Smooth muscle cell (in vitro differentiated cells): ENCODE data around the gene ICE2. TPM values are rescaled to one million over a fixed set of nuclear protein-coding genes. Genes with fewer than 3 reads are reported as not detected.
A peak's percentile ranks its signal among the peaks of the same experiment; 100 is the strongest.

Experiments used
- DNase-seq: peaks from one replicate; lab custom pipeline; 2025; ENCODE audit not compliant: unreplicated experiment; lab: John Stamatoyannopoulos, UW
- H2AFZ ChIP-seq: fragments of 200-600 bp; sonication (generic); 2 replicates; pipeline ENCODE4 v1.6.0; 2016; ENCODE audit warnings: antibody characterized with exemption, low read depth, mild to moderate bottlenecking
- H3F3A ChIP-seq: fragments of 200-600 bp; sonication (generic); 2 replicates; pipeline ENCODE4 v1.6.0; 2017; ENCODE audit warnings: antibody characterized with exemption, low read depth
- H3K27ac ChIP-seq: fragments of 200-600 bp; sonication (generic); 2 replicates; pipeline ENCODE4 v1.5.1; 2016; ENCODE audit warnings: low read depth, mild to moderate bottlenecking
- H3K27me3 ChIP-seq: fragments of 200-600 bp; sonication (generic); 2 replicates; pipeline ENCODE4 v1.6.1; 2016; ENCODE audit warnings: low read depth, mild to moderate bottlenecking
- H3K36me3 ChIP-seq: fragments of 200-600 bp; sonication (generic); 2 replicates; pipeline ENCODE4 v1.5.1; 2016; ENCODE audit warnings: low read depth
- H3K4me1 ChIP-seq: fragments of 200-600 bp; sonication (generic); 2 replicates; pipeline ENCODE4 v1.5.1; 2016; ENCODE audit warnings: low read depth
- H3K4me2 ChIP-seq: fragments of 200-600 bp; sonication (generic); 2 replicates; pipeline ENCODE4 v1.6.0; 2016; ENCODE audit warnings: mild to moderate bottlenecking
- H3K4me3 ChIP-seq: fragments of 200-600 bp; sonication (generic); 2 replicates; pipeline ENCODE4 v1.5.1; 2016; ENCODE audit warnings: mild to moderate bottlenecking
- H3K79me2 ChIP-seq: fragments of 200-600 bp; sonication (generic); 2 replicates; pipeline ENCODE4 v1.6.0; 2016; ENCODE audit warnings: low read depth, mild to moderate bottlenecking
- H3K9ac ChIP-seq: fragments of 200-600 bp; sonication (generic); 2 replicates; pipeline ENCODE4 v1.6.0; 2016; ENCODE audit warnings: low read depth
- H3K9me3 ChIP-seq: fragments of 200-600 bp; sonication (generic); replicated peaks from 2 replicates; pipeline ENCODE4 v1.5.1; 2016; ENCODE audit warnings: low read depth
- H4K20me1 ChIP-seq: fragments of 200-600 bp; sonication (generic); 2 replicates; pipeline ENCODE4 v1.6.0; 2016; ENCODE audit warnings: low read depth
- WGBS: methylation state at CpG from one replicate; pipeline ENCODE4 v1.1.7; 2016; ENCODE audit warnings: low lambda C conversion rate; 5-methylcytosine and 5-hydroxymethylcytosine counted together
- polyA plus RNA-seq: library from polyadenylated mRNA; unstranded; fragments of >200 nt; fragmentation: Nextera tagmentation; extraction: Ambion mirVana; gene quantifications from 2 replicates; pipeline ENCODE4 v1.2.1, GENCODE V29; 2016
- total RNA-seq: library from RNA; depleted of rRNA; stranded (reverse); fragments of >200 nt; gene quantifications from 2 replicates; pipeline ENCODE4 v1.2.3, GENCODE V29; 2014
- TF ChIP-seq, protein P1 (sequence below): fragments of 200-600 bp; sonication (generic); IDR thresholded peaks from 2 replicates; pipeline ENCODE4 v1.5.1; 2017; ENCODE audit warnings: borderline replicate concordance, mild to moderate bottlenecking, antibody characterized with exemption; ENCODE audit not compliant: insufficient read depth, poor library complexity, severe bottlenecking

The ICE2 gene
- total and polyA plus RNA-seq, 2 experiments from 2014 or later = 15.2 to 17.3 TPM

DNA sequence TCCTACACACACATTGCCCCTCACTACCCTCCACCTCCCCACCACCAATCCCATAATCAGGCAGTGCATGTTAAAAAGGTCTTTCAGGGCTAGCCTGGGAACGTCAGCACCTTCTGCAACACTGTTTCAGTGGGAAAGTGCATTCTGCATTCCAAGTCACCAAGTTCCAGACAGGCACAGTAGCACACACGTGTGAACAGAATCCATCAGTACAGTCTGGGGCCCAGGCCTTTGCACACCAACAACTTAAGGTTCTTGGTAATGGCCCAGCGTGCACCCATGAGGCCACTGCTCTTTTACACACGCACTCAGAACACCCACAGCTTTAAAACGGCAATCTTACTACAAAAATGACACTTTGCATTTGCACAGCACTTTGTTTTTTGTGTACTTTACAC lies 82.4 kb downstream of the ICE2 start:
- H4K20me1 ChIP-seq = peaks cover 58% of the 10 kb centered on the region
- peak overlapping the region; percentile 99 for H3K27ac ChIP-seq
- peak overlapping the region; percentile 98 for H3K4me3 ChIP-seq
- H3K4me2 ChIP-seq = peak overlapping the region; percentile 89
- H3K36me3 ChIP-seq = no peaks in the 10 kb centered on the region
- peaks cover 58% of the 10 kb centered on the region for H3K79me2 ChIP-seq
- no peaks in the 10 kb centered on the region for H3K27me3 ChIP-seq
- WGBS = 10% methylated on average over 5 of the region's 5 CpGs
- no peak for DNase-seq
- H3K9me3 ChIP-seq = no peaks in the 10 kb centered on the region
- H3K4me1 ChIP-seq = peaks cover 59% of the 10 kb centered on the region
- peaks cover 63% of the 10 kb centered on the region for H3F3A ChIP-seq
- peak overlapping the region; percentile 99 for H3K9ac ChIP-seq
- TF ChIP-seq, protein P1, sequence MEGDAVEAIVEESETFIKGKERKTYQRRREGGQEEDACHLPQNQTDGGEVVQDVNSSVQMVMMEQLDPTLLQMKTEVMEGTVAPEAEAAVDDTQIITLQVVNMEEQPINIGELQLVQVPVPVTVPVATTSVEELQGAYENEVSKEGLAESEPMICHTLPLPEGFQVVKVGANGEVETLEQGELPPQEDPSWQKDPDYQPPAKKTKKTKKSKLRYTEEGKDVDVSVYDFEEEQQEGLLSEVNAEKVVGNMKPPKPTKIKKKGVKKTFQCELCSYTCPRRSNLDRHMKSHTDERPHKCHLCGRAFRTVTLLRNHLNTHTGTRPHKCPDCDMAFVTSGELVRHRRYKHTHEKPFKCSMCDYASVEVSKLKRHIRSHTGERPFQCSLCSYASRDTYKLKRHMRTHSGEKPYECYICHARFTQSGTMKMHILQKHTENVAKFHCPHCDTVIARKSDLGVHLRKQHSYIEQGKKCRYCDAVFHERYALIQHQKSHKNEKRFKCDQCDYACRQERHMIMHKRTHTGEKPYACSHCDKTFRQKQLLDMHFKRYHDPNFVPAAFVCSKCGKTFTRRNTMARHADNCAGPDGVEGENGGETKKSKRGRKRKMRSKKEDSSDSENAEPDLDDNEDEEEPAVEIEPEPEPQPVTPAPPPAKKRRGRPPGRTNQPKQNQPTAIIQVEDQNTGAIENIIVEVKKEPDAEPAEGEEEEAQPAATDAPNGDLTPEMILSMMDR = no peak
- no peak overlapping the region for H2AFZ ChIP-seq

DNA sequence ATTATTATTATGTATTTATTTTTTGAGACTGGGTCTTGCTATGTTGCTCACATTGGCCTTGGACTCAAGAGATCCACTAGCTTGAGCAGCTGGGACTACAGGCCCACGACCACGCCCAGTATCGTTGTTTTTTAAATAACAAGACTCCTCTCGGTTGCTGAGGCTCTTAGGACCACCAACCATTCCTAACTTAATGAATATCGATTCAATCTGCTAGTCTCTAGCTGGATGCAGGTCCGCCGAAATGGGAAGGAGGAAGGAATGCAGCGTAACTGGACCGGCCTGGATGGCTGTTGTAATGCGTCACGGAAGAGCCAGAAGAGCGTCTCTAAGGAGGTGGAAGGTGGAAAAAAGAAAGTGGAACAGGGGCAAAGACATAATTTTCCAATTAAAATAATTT lies 82.8 kb downstream of the ICE2 start:
- DNase-seq = no peak
- Histone ChIP-seq H3K4me1 (peaks cover 62% of the 10 kb centered on the region), H3K4me2 (peak overlapping the region; percentile 89), H3K27me3 (no peaks in the 10 kb centered on the region), H4K20me1 (peaks cover 62% of the 10 kb centered on the region), H3F3A (peaks cover 66% of the 10 kb centered on the region), H3K9ac (peak overlapping the region; percentile 99), H3K27ac (peak overlapping the region; percentile 99), H3K36me3 (no peaks in the 10 kb centered on the region), H3K9me3 (no peaks in the 10 kb centered on the region), H2AFZ (no peak overlapping the region), H3K79me2 (peaks cover 63% of the 10 kb centered on the region), H3K4me3 (peak overlapping the region; percentile 98)
- WGBS = 22% methylated on average over 12 of the region's 12 CpGs
- TF ChIP-seq, protein P1 = no peak

DNA sequence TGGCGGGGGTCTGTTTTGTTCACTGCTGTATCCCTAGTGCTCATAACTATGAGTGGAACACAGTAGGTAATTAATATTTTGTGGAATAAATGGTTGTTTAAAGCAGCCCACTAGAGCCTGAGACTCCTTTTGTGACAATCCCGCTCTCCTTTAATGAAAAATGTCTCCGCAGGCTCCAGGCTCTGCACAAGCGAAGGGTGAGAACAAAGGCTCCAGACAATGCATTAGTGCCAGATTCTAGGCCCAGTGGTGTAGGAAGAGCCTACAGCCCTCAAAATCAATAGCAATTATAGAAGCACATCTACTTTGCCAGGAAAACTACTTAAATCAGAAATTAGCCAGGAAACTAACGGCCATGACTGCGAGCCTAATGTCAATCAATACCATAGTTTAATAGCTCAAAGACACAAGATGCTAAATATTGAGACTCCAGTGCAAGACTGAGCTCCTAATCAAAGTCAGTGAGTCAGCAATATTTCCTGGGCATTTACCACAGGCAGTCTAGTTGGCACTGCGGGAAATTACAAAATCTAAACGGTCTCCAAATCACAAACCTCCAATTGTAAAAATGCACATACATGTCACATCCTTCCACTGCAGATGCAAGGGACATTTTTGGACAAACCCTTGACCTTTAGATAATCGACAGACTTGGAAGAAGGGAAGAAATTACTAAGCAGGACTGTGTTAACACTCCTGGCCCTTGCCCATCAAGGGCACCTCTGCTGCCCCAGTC lies 83.5 kb downstream of the ICE2 start:
- H3K9me3 ChIP-seq = no peaks in the 10 kb centered on the region
- H2AFZ ChIP-seq = no peak overlapping the region
- no peaks in the 10 kb centered on the region for H3K27me3 ChIP-seq
- H3K4me2 ChIP-seq = peak overlapping the region; percentile 89
- H3K36me3 ChIP-seq = no peaks in the 10 kb centered on the region
- TF ChIP-seq, protein P1 = no peak
- H3K9ac ChIP-seq = peak overlapping the region; percentile 99
- H3K79me2 ChIP-seq = peaks cover 69% of the 10 kb centered on the region
- H4K20me1 ChIP-seq = peaks cover 69% of the 10 kb centered on the region
- 59% methylated on average over 9 of the region's 9 CpGs for WGBS
- peaks cover 70% of the 10 kb centered on the region for H3F3A ChIP-seq
- H3K4me1 ChIP-seq = peaks cover 63% of the 10 kb centered on the region
- DNase-seq = no peak
- H3K27ac ChIP-seq = peak overlapping the region; percentile 99
- peak overlapping the region; percentile 98 for H3K4me3 ChIP-seq

DNA sequence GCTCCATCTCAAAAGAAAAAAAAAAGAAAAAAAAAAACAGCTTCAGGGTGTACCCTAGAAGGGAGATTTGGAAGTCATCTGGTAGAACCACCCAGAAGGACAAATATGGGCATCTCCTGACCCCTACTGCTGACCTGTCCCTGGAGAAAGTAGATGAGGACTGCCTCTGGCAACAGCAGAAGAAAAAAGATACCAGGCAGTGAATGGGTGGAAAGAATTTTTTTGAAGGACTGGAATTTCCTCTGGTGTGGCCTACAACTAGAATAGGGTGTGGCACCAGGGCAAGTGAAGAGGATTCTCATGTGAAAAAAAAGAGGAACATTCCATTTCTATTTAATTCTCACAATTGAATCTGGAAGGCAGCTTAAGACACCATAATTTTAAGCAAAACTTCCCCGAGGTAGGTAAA lies 84.2 kb downstream of the ICE2 start:
- Histone ChIP-seq H4K20me1 (peaks cover 76% of the 10 kb centered on the region), H3K36me3 (no peaks in the 10 kb centered on the region), H3K27ac (peak overlapping the region; percentile 99), H2AFZ (no peak overlapping the region), H3K79me2 (peaks cover 77% of the 10 kb centered on the region), H3K4me3 (peak overlapping the region; percentile 98), H3K9ac (peak overlapping the region; percentile 99), H3K4me1 (peaks cover 65% of the 10 kb centered on the region), H3K27me3 (no peaks in the 10 kb centered on the region), H3K4me2 (peak overlapping the region; percentile 89), H3F3A (peaks cover 71% of the 10 kb centered on the region), H3K9me3 (no peaks in the 10 kb centered on the region)
- DNase-seq = no peak
- TF ChIP-seq, protein P1 = no peak
- WGBS = 72% methylated on average over 1 of the region's 1 CpG
